Vagina (tissue), 2 donors: ENCODE data around the gene WIPF2.

Experiments used
- CTCF ChIP-seq, 3 experiments: fragments of 450-650 bp in 2 of 3; fragments of 200-600 bp in 1 of 3; sonication (generic) in 1 of 3; IDR thresholded peaks; one replicate each; pipeline ENCODE4 v1.5.1; 2017 to 2019; ENCODE audit warnings: antibody characterized with exemption in 3 of 3, mild to moderate bottlenecking in 2 of 3, moderate library complexity in 2 of 3
- POLR2AphosphoS5 ChIP-seq, 2 donors: sonication (generic); formaldehyde crosslinking; IDR thresholded peaks; one replicate each; pipeline ENCODE4 v1.9.0; 2017; ENCODE audit warnings: antibody characterized with exemption in 2 of 2, mild to moderate bottlenecking in 2 of 2, low read depth in 1 of 2; ENCODE audit not compliant: insufficient read depth in 1 of 2

- TF ChIP-seq CTCF (IDR thresholded peaks at IDR 0.05) (no peak), POLR2AphosphoS5 (IDR thresholded peaks at IDR 0.05; ENCODE audit: insufficient read depth in 1 of 2, low read depth in 1 of 2) (no peak)
Observed at GRCh38 chr17:40264458-40265185, 45.5 kb downstream of the WIPF2 start.
